Fibroblast of the aortic adventitia (primary cell): ENCODE results near the gene SH3TC2. TPM values are rescaled to one million over a fixed set of nuclear protein-coding genes. Genes with fewer than 3 reads are reported as not detected.

ENCODE experiments used
- DNase-seq: peaks from one replicate; pipeline ENCODE4 v3.0.0-alpha.2; 2010; ENCODE audit warnings: low read depth
- H3K4me3 ChIP-seq: 2 replicates; pipeline ENCODE4 v1.5.1; 2011; ENCODE audit warnings: low read depth, mild to moderate bottlenecking, control low read depth, low read length, moderate library complexity
- small RNA-seq: library from RNA; depleted of rRNA; stranded (forward); fragments of <200 nt; gene quantifications from one replicate; pipeline ENCODE3, GENCODE V24; 2012
- total RNA-seq: library from RNA; depleted of rRNA; stranded (reverse); fragments of >200 nt; gene quantifications from 2 replicates; pipeline ENCODE4 v1.2.3, GENCODE V29; 2012; ENCODE audit warnings: low replicate concordance
- TF ChIP-seq, protein P1 (sequence below): IDR thresholded peaks from 2 replicates; pipeline ENCODE4 v1.5.1; 2011; ENCODE audit warnings: mild to moderate bottlenecking, low read length, control low read depth, inconsistent platforms; ENCODE audit not compliant: insufficient read depth

SH3TC2 gene
- total RNA-seq, 1 donor: 4.1 TPM

DNA sequence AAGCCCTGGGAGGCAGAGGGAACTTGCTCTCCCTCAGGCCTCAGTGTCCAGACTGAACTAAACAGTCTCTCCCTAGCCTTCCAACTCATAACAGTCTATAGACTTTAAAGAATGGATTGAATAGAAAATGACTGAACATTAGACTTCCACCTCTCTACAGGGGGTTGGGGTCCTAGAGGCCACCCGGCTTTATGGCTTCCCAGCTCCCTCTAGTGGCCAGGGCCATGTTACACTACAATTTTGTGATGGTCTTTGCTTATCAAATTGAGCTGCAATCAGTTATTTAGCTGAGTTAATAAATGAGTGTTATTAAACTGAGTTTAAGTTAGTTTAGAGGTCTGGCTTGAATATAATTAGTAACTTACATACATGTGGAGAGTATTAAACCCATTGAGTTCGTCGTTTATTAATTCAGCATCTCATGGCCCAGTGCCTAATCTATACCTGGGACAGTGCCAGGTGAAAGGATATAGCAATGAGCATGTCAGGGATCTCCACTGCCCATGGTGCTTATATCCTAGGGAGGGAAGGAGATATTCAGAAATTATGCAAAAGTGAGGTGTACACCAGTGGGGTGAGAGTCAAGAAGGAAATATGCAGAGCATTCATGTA, 105.2 kb downstream of the SH3TC2 start:
- no peak overlapping the region for H3K4me3 ChIP-seq
- TF ChIP-seq, protein P1, sequence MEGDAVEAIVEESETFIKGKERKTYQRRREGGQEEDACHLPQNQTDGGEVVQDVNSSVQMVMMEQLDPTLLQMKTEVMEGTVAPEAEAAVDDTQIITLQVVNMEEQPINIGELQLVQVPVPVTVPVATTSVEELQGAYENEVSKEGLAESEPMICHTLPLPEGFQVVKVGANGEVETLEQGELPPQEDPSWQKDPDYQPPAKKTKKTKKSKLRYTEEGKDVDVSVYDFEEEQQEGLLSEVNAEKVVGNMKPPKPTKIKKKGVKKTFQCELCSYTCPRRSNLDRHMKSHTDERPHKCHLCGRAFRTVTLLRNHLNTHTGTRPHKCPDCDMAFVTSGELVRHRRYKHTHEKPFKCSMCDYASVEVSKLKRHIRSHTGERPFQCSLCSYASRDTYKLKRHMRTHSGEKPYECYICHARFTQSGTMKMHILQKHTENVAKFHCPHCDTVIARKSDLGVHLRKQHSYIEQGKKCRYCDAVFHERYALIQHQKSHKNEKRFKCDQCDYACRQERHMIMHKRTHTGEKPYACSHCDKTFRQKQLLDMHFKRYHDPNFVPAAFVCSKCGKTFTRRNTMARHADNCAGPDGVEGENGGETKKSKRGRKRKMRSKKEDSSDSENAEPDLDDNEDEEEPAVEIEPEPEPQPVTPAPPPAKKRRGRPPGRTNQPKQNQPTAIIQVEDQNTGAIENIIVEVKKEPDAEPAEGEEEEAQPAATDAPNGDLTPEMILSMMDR: peak; percentile 79
- DNase-seq: peak; percentile 41

DNA sequence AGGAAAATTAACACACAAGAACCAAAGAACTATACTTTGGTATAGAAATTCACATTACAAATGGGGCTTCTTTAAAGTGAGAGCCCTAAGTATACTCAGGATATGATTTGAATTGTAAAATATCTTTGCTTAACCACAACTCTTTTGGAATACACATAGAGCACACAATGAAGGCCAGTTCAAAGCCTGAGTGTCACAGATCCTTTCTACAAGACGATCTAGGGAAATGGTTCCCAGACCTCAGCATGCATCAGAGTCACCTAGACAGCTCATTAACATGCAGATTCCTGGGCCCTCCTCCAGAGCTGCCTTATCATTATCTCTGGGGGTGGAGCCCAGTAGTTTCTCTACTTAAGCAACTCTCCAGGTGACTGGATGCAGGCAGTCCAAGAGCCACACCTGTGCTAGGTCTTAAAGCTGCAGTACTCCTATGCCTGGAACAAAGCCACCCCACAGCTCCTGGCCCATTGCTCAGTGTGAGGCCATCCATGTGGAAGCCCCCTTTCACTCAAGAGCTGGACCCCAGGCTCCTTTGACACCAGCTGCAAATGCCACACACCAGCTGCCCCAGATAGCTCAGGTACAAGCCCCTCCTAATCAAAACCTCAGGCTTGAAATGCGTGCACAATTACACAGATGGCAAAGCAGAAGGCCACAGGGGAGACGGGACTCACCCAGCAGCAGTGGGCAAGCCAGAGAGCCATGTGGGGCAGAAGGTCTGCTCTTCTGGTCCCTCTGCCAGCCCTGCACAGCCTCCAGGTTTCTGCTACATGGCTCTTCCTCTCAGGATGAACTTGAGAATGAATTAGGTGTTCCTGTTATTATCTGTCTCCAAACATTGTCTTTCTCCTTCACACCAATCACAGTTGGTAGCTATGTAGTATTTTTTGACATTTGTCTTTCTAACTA, 106.1 kb downstream of the SH3TC2 start:
- no peak for DNase-seq
- TF ChIP-seq, protein P1: no peak
- no peak overlapping the region for H3K4me3 ChIP-seq

Small RNA genes within 50 kb of the gene (small RNA-seq; reads per million reads assigned to genes)
- gene MIR584 (0.57 reads per million), gene RNU6-732P (not detected)

Other genes with a start within 250 kb of the SH3TC2 start
- gene ADRB2, start 236.5 kb downstream of the SH3TC2 start, total RNA-seq: 0.16 and 3.6 TPM in 2 replicates
- 13.9 and 24.9 TPM in 2 replicates for gene ABLIM3, start 78.4 kb upstream of the SH3TC2 start, total RNA-seq
- 2.3 and 10.8 TPM in 2 replicates for gene AFAP1L1, start 208.8 kb upstream of the SH3TC2 start, total RNA-seq